ENCODE measurements around the gene VPS37D.

VPS37D gene

DNA sequence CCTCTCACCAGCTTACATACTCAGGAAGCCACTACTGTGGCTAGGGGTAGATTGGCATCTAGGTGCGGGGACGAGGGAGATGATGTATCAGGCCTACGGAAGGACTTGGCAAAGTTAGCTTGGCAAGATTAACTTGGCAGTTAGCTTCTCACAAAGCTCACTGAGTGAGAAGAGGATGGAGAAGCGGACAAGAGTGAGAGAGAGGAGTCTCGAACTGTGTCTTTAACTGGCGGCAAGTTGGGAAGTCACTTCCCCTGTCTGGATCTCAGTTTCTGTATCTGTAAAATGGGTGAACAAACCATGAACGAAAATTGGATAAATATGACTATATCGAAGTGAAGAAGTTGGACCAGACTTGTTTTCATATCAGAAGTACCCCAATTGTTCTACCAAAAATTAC, 33.8 kb upstream of the VPS37D start:
- H3K27ac ChIP-seq, result no peak overlapping the region
- TF ChIP-seq, protein P1, sequence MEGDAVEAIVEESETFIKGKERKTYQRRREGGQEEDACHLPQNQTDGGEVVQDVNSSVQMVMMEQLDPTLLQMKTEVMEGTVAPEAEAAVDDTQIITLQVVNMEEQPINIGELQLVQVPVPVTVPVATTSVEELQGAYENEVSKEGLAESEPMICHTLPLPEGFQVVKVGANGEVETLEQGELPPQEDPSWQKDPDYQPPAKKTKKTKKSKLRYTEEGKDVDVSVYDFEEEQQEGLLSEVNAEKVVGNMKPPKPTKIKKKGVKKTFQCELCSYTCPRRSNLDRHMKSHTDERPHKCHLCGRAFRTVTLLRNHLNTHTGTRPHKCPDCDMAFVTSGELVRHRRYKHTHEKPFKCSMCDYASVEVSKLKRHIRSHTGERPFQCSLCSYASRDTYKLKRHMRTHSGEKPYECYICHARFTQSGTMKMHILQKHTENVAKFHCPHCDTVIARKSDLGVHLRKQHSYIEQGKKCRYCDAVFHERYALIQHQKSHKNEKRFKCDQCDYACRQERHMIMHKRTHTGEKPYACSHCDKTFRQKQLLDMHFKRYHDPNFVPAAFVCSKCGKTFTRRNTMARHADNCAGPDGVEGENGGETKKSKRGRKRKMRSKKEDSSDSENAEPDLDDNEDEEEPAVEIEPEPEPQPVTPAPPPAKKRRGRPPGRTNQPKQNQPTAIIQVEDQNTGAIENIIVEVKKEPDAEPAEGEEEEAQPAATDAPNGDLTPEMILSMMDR (conservative IDR thresholded peaks at IDR 0.05), result no peak
- TF ChIP-seq ZFX (IDR thresholded peaks at IDR 0.05), result no peak

DNA sequence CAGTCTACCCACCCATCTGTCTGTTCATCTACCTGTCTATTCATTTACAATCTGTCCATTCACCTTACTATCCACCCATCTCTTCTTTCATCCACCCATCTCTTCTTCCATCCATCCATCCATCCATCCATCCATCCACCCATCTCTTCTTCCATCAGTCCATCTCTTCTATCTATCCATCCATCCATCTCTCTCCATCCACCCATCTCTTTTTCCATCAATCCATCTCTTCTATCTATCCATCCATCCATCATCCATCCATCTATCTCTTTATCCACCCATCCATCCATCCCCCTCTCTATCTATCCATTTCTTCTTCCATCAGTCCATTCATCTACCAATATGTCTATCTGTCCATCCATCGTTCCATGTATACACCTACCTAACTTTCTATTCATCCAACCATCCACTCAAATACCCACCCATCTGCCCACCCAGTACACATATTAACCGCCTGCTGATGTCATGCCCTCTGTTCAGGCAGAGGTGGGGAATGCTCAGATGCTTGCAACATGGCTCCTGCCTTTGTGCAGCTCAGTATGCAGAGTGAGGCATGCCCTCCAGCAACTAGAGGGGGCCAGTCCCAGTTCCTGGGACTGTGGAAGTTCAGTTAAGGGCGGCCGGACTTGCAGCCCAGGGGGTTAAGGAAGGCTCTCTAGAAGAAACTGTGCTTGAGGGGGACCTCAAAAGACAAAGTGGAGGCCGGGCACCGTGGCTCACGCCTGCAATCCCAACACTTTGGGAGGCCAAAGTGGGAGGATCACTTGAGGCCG, 32.0 kb upstream of the VPS37D start:
- no peak overlapping the region for H3K27ac ChIP-seq
- TF ChIP-seq, protein P1 (conservative IDR thresholded peaks at IDR 0.05), result no peak
- TF ChIP-seq ZFX (IDR thresholded peaks at IDR 0.05), result no peak

- TF ChIP-seq ZFX (IDR thresholded peaks at IDR 0.05), result no peak
- TF ChIP-seq, protein P1 (conservative IDR thresholded peaks at IDR 0.05), result no peak
- H3K27ac ChIP-seq, result no peak overlapping the region
These were observed 28.7 kb upstream of the VPS37D start for GRCh38 chr7:73638911-73639310.

- TF ChIP-seq ZFX (IDR thresholded peaks at IDR 0.05), result no peak
- TF ChIP-seq, protein P1 (conservative IDR thresholded peaks at IDR 0.05), result no peak
These were observed 24.8 kb upstream of the VPS37D start for GRCh38 chr7:73642834-73643233.

GRCh38 chr7:73644688-73645286, 22.8 kb upstream of the VPS37D start:
- TF ChIP-seq, protein P1 (conservative IDR thresholded peaks at IDR 0.05), result no peak
- no peak for TF ChIP-seq ZFX (IDR thresholded peaks at IDR 0.05)

More at GRCh38 chr7:73642834-73643233, 24.8 kb upstream of the VPS37D start:
- no peak overlapping the region for H3K27ac ChIP-seq

GRCh38 chr7:73645643-73646174, 21.9 kb upstream of the VPS37D start:
- TF ChIP-seq, protein P1 (conservative IDR thresholded peaks at IDR 0.05), result no peak
- TF ChIP-seq ZFX (IDR thresholded peaks at IDR 0.05), result no peak
- no peak overlapping the region for H3K27ac ChIP-seq

More at GRCh38 chr7:73644688-73645286, 22.8 kb upstream of the VPS37D start:
- no peak overlapping the region for H3K27ac ChIP-seq
